AG20443 (cell line): ENCODE data around the gene SMYD2.
"Not testable (repeated sequence)": the region's sequence is repeated elsewhere in the genome, so short reads cannot be mapped to it uniquely, and the experiment has no call there.

Source experiments
- DNase-seq: peaks from one replicate; pipeline ENCODE4 v3.0.0; 2012; ENCODE audit warnings: low spot score, mixed read lengths

Gene SMYD2

GRCh38 chr1:214271995-214272731, 8.8 kb upstream of the SMYD2 start:
- DNase-seq, result no peak

- DNase-seq, result no peak
These were observed 7.9 kb upstream of the SMYD2 start for GRCh38 chr1:214272964-214273533.

GRCh38 chr1:214275700-214276099, 5.3 kb upstream of the SMYD2 start:
- DNase-seq, result not testable (repeated sequence)

GRCh38 chr1:214276786-214277185, 4.2 kb upstream of the SMYD2 start:
- DNase-seq, result no peak

GRCh38 chr1:214277704-214278635, 3.0 kb upstream of the SMYD2 start:
- DNase-seq, result no peak

- DNase-seq, result peak; percentile 59
These were observed 456 bp upstream of the SMYD2 start for GRCh38 chr1:214280386-214281020.

- peak; percentile 59 for DNase-seq
These were observed 1.0 kb downstream of the SMYD2 start for GRCh38 chr1:214281720-214282629.

- no peak for DNase-seq
These were observed 1.8 kb downstream of the SMYD2 start for GRCh38 chr1:214282630-214283242.

GRCh38 chr1:214285610-214286440, 4.9 kb downstream of the SMYD2 start:
- DNase-seq, result no peak

GRCh38 chr1:214287884-214288283, 6.9 kb downstream of the SMYD2 start:
- DNase-seq, result no peak

GRCh38 chr1:214289574-214290272, 8.8 kb downstream of the SMYD2 start:
- no peak for DNase-seq

GRCh38 chr1:214290424-214291037, 9.6 kb downstream of the SMYD2 start:
- no peak for DNase-seq

GRCh38 chr1:214292322-214292721, 11.4 kb downstream of the SMYD2 start:
- DNase-seq, result no peak

- no peak for DNase-seq
These were observed 15.0 kb downstream of the SMYD2 start for GRCh38 chr1:214295934-214296333.

GRCh38 chr1:214296860-214297745, 16.1 kb downstream of the SMYD2 start:
- peak; percentile 72 for DNase-seq

GRCh38 chr1:214300149-214300780, 19.3 kb downstream of the SMYD2 start:
- DNase-seq, result no peak

GRCh38 chr1:214301526-214301925, 20.6 kb downstream of the SMYD2 start:
- DNase-seq, result no peak
